ENCODE data around the gene KAT6B. TPM values are rescaled to one million over a fixed set of nuclear protein-coding genes. Genes with fewer than 3 reads are reported as not detected.

Gene KAT6B
- total RNA-seq, 1 experiment from 2014 or later = 14.9 TPM

DNA sequence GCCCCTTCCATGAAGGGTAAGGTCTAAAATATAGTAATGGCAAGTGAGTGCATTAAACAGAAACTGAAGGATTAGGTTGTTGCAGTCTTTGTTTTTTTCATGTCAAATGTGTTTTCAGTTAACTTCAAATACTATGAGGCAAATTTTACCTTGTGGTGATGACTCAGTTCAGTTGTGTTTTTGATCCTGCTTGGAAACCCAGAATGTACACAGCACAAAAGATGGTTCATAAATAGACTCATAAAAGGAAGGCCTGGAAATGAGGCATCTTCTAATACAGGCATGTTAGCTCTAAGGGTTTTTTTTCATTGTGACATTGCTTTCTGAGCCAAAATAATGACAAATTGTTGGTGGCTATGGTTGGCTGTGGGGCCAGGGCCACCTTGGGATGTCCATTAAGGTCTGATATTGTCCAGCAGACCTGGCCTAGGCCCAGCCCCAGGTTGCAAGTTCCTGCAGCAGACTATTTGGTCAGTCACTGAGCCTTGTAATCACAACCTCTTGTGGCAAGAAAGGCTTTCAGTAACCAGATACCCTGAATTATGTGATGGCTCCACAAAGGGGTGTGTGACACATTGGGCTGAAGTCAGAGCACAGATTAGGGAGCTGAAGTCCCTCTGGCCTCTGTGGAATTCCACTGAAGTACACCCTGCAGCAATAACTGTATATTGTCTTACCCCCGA lies 216.0 kb downstream of the KAT6B start:
- ChIA-PET POLR2A (no interaction called here), CTCF (no interaction called here)
- Histone ChIP-seq H3K27me3 (replicated peaks; ENCODE audit: control insufficient read depth, insufficient read depth, low read length) (no peaks in the 10 kb centered on the region), H3K4me1 (no peaks in the 10 kb centered on the region), H3K9me3 (no peaks in the 10 kb centered on the region), H3K36me3 (ENCODE audit: control insufficient read depth, insufficient read depth, low read length) (no peaks in the 10 kb centered on the region), H3K4me3 (ENCODE audit: low read depth, low read length) (no peak overlapping the region)
- H3K36me3 Mint-ChIP-seq (ENCODE audit: insufficient read depth, unreplicated experiment) = no peaks in the 10 kb centered on the region
- H3K9me3 Mint-ChIP-seq (ENCODE audit: unreplicated experiment) = no peaks in the 10 kb centered on the region
- H3K4me1 Mint-ChIP-seq (ENCODE audit: low read depth, unreplicated experiment) = no peaks in the 10 kb centered on the region
- H3K27ac Mint-ChIP-seq (ENCODE audit: unreplicated experiment) = no peak overlapping the region
- no TSS peak for BruUV-seq (replicated peaks)
- TF ChIP-seq, protein P1, sequence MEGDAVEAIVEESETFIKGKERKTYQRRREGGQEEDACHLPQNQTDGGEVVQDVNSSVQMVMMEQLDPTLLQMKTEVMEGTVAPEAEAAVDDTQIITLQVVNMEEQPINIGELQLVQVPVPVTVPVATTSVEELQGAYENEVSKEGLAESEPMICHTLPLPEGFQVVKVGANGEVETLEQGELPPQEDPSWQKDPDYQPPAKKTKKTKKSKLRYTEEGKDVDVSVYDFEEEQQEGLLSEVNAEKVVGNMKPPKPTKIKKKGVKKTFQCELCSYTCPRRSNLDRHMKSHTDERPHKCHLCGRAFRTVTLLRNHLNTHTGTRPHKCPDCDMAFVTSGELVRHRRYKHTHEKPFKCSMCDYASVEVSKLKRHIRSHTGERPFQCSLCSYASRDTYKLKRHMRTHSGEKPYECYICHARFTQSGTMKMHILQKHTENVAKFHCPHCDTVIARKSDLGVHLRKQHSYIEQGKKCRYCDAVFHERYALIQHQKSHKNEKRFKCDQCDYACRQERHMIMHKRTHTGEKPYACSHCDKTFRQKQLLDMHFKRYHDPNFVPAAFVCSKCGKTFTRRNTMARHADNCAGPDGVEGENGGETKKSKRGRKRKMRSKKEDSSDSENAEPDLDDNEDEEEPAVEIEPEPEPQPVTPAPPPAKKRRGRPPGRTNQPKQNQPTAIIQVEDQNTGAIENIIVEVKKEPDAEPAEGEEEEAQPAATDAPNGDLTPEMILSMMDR (IDR thresholded peaks at IDR 0.05; ENCODE audit: insufficient read depth in 1 of 2, low read depth in 1 of 2, low read length in 1 of 2, severe bottlenecking in 1 of 2, unreplicated experiment in 1 of 2) = no peak
- DNase-seq = no peak
- no peak overlapping the region for H3K4me3 Mint-ChIP-seq (ENCODE audit: unreplicated experiment)
- no peaks in the 10 kb centered on the region for H3K27me3 Mint-ChIP-seq (ENCODE audit: insufficient read depth, unreplicated experiment)
- intact Hi-C loops (cut with micrococcal nuclease; ENCODE audit: unreplicated experiment) = no loop called here

DNA sequence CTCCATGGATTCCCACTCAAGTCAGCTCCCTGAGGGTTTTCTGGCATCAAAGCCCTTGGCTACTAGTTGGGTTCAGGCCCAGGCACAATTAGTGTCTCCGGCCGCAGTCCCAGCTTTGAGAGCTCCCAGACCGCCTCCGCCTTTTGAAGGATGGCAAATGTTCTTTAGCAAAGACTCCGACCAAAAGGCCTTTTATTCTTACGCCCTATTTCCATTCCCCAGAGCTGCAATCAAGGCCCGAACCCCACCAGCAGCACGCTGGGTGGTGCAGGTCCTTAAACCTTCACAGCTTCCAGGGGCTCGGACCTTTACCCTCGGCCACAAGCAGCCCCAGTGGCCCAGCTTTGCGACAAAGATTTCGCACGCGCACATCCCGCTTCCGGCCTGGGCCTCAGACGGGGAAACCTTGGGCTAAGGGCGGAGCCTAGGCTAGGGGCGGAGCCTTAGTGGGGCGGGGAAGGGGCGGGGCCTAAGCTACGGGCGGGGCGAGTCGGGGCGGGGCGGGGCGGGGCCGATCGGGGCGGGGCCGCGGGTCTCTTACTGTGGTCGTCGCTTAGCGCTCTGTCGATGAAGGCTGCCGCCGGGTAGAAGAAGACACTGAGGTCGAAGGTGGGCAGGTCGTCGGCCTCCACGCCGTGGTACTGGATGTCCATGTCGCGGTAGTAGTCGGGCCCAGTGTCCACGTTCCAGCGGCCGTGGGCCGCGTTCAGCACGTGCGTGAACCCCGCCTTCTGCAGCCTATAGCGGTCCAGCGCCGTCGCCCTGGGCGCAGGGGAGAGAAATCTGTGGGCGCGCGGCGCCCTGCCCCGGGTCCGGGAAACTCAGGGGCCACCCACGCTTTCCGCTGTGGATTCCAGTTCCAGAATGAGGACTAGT lies 217.1 kb downstream of the KAT6B start:
- Mint-ChIP-seq H3K27me3 (ENCODE audit: insufficient read depth, unreplicated experiment) (no peaks in the 10 kb centered on the region), H3K36me3 (ENCODE audit: insufficient read depth, unreplicated experiment) (no peaks in the 10 kb centered on the region), H3K9me3 (ENCODE audit: unreplicated experiment) (no peaks in the 10 kb centered on the region), H3K27ac (ENCODE audit: unreplicated experiment) (no peak overlapping the region), H3K4me1 (ENCODE audit: low read depth, unreplicated experiment) (no peaks in the 10 kb centered on the region), H3K4me3 (ENCODE audit: unreplicated experiment) (no peak overlapping the region)
- Histone ChIP-seq H3K4me1 (no peaks in the 10 kb centered on the region), H3K9me3 (no peaks in the 10 kb centered on the region), H3K4me3 (ENCODE audit: low read depth, low read length) (no peak overlapping the region), H3K27me3 (replicated peaks; ENCODE audit: control insufficient read depth, insufficient read depth, low read length) (no peaks in the 10 kb centered on the region), H3K36me3 (ENCODE audit: control insufficient read depth, insufficient read depth, low read length) (no peaks in the 10 kb centered on the region)
- ChIA-PET POLR2A (no interaction called here), CTCF (no interaction called here)
- no peak for DNase-seq
- intact Hi-C loops (cut with micrococcal nuclease; ENCODE audit: unreplicated experiment) = no loop called here
- TF ChIP-seq, protein P1 (IDR thresholded peaks at IDR 0.05; ENCODE audit: insufficient read depth in 1 of 2, low read depth in 1 of 2, low read length in 1 of 2, severe bottlenecking in 1 of 2, unreplicated experiment in 1 of 2) = no peak
- no TSS peak for BruUV-seq (replicated peaks)

DNA sequence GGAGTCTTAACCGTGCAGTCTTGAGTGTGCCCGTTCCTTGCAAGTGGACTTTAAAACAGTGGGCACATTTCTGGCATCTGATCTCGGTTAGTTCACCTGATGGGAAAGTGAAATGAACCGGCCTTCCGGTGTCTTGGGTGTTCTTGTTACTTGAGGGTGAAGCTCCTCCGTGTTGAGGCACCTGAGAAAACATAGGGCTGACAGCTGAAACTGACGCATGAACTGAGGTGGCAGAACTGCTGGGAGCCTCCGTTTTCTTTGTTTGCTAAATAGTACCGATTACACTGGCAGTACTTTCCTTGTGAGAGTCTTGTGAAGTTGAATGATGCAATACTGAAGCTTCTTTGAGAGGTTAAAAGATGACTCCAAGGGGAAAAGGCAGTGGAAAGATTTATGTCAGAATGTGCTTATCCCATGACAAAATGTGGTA lies 222.3 kb downstream of the KAT6B start:
- Mint-ChIP-seq H3K9me3 (ENCODE audit: unreplicated experiment) (no peaks in the 10 kb centered on the region), H3K27me3 (ENCODE audit: insufficient read depth, unreplicated experiment) (no peaks in the 10 kb centered on the region), H3K4me1 (ENCODE audit: low read depth, unreplicated experiment) (no peaks in the 10 kb centered on the region), H3K27ac (ENCODE audit: unreplicated experiment) (no peak overlapping the region), H3K36me3 (ENCODE audit: insufficient read depth, unreplicated experiment) (no peaks in the 10 kb centered on the region), H3K4me3 (ENCODE audit: unreplicated experiment) (no peak overlapping the region)
- BruUV-seq (replicated peaks) = no TSS peak
- TF ChIP-seq, protein P1 (IDR thresholded peaks at IDR 0.05; ENCODE audit: insufficient read depth in 1 of 2, low read depth in 1 of 2, low read length in 1 of 2, severe bottlenecking in 1 of 2, unreplicated experiment in 1 of 2) = no peak
- ChIA-PET POLR2A (no interaction called here), CTCF (no interaction called here)
- no peak for DNase-seq
- H3K4me1 ChIP-seq = 0 out of 2 replicates have a peak, but pooled peaks cover 3% of the 10 kb centered on the region
- H3K27me3 ChIP-seq (replicated peaks; ENCODE audit: control insufficient read depth, insufficient read depth, low read length) = no peaks in the 10 kb centered on the region
- no peak overlapping the region for H3K4me3 ChIP-seq (ENCODE audit: low read depth, low read length)
- no peaks in the 10 kb centered on the region for H3K9me3 ChIP-seq
- no peaks in the 10 kb centered on the region for H3K36me3 ChIP-seq (ENCODE audit: control insufficient read depth, insufficient read depth, low read length)
- intact Hi-C loops (cut with micrococcal nuclease; ENCODE audit: unreplicated experiment) = no loop called here
